ENCODE measurements around the gene ADAM10. TPM values are rescaled to one million over a fixed set of nuclear protein-coding genes. Genes with fewer than 3 reads are reported as not detected.

The ADAM10 gene
- polyA plus RNA-seq, 4 donors, result 225 to 273 (median 240) TPM

GRCh38 chr15:58758141-58758540 lies 8.6 kb upstream of the ADAM10 start:
- no peak for DNase-seq (ENCODE audit: low read depth in 4 of 4, low spot score in 2 of 4)

- DNase-seq (ENCODE audit: low read depth in 4 of 4, low spot score in 2 of 4), result no peak
Observed at GRCh38 chr15:58755956-58756355, 6.4 kb upstream of the ADAM10 start.

GRCh38 chr15:58755350-58755749 lies 5.8 kb upstream of the ADAM10 start:
- DNase-seq (ENCODE audit: low read depth in 4 of 4, low spot score in 2 of 4), result no peak

GRCh38 chr15:58752716-58753115 lies 3.2 kb upstream of the ADAM10 start:
- DNase-seq (ENCODE audit: low read depth in 4 of 4, low spot score in 2 of 4), result no peak

GRCh38 chr15:58748852-58749531 lies 515 bp downstream of the ADAM10 start:
- peak in 1 of 4 donors; percentile 49 for DNase-seq (ENCODE audit: low read depth in 4 of 4, low spot score in 2 of 4)

- peak in 2 of 4 donors; percentile 49 to 55 for DNase-seq (ENCODE audit: low read depth in 4 of 4, low spot score in 2 of 4)
Observed at GRCh38 chr15:58748040-58748851, 1.3 kb downstream of the ADAM10 start.

- DNase-seq (ENCODE audit: low read depth in 4 of 4, low spot score in 2 of 4), result no peak
Observed at GRCh38 chr15:58746174-58746573, 3.3 kb downstream of the ADAM10 start.

GRCh38 chr15:58742819-58743502 lies 6.5 kb downstream of the ADAM10 start:
- no peak for DNase-seq (ENCODE audit: low read depth in 4 of 4, low spot score in 2 of 4)

GRCh38 chr15:58742022-58742813 lies 7.3 kb downstream of the ADAM10 start:
- no peak for DNase-seq (ENCODE audit: low read depth in 4 of 4, low spot score in 2 of 4)

GRCh38 chr15:58741032-58741431 lies 8.5 kb downstream of the ADAM10 start:
- DNase-seq (ENCODE audit: low read depth in 4 of 4, low spot score in 2 of 4), result no peak

GRCh38 chr15:58740436-58740835 lies 9.1 kb downstream of the ADAM10 start:
- no peak for DNase-seq (ENCODE audit: low read depth in 4 of 4, low spot score in 2 of 4)

GRCh38 chr15:58738046-58738707 lies 11.3 kb downstream of the ADAM10 start:
- DNase-seq (ENCODE audit: low read depth in 4 of 4, low spot score in 2 of 4), result no peak

GRCh38 chr15:58737298-58737697 lies 12.2 kb downstream of the ADAM10 start:
- DNase-seq (ENCODE audit: low read depth in 4 of 4, low spot score in 2 of 4), result no peak

GRCh38 chr15:58736018-58736643 lies 13.4 kb downstream of the ADAM10 start:
- no peak for DNase-seq (ENCODE audit: low read depth in 4 of 4, low spot score in 2 of 4)

GRCh38 chr15:58734859-58735258 lies 14.6 kb downstream of the ADAM10 start:
- DNase-seq (ENCODE audit: low read depth in 4 of 4, low spot score in 2 of 4), result no peak

- no peak for DNase-seq (ENCODE audit: low read depth in 4 of 4, low spot score in 2 of 4)
Observed at GRCh38 chr15:58732625-58733363, 16.7 kb downstream of the ADAM10 start.

GRCh38 chr15:58731756-58732535 lies 17.6 kb downstream of the ADAM10 start:
- DNase-seq (ENCODE audit: low read depth in 4 of 4, low spot score in 2 of 4), result no peak

GRCh38 chr15:58726867-58727266 lies 22.6 kb downstream of the ADAM10 start:
- DNase-seq (ENCODE audit: low read depth in 4 of 4, low spot score in 2 of 4), result no peak
